GM18951 (cell line): ENCODE data around the gene HAPSTR1.
"Not testable (repeated sequence)": the region's sequence is repeated elsewhere in the genome, so short reads cannot be mapped to it uniquely, and the experiment has no call there.

ENCODE experiments used
- POLR2A ChIP-seq: IDR thresholded peaks from 4 replicates; pipeline ENCODE4 v1.6.1; 2011; ENCODE audit warnings: mild to moderate bottlenecking; ENCODE audit not compliant: insufficient read length, insufficient read depth; ENCODE audit errors: extremely low read depth
- in situ Hi-C: fragments of 300-500 bp; cut with MboI; formaldehyde crosslinking; loops from one replicate; pipeline ENCODE4 v1.12.0; 2022; ENCODE audit warnings: low sequenced_read_pairs, mixed read lengths, inconsistent platforms; ENCODE audit not compliant: unreplicated experiment

HAPSTR1 gene

DNA sequence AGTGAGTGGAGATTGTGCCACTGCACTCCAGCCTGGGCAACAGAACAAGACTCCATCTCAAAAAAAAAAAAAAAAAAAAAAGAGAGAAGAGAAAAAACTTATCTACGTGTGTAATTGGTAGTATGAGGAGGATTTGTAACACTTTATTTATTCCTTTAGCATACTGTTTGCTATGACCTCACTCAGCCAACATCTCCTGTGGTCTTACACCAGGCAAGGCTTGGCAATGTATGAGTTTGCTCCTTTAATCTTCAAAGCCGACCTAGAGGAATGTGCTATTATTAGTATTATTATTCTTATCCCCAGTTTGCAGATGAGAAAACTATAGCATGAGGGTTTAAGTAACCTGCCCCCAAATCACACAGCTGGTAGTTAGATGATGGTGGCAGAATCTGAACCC lies 35.8 kb upstream of the HAPSTR1 start:
- in situ Hi-C loops = no loop called here
- TF ChIP-seq POLR2A = no peak

DNA sequence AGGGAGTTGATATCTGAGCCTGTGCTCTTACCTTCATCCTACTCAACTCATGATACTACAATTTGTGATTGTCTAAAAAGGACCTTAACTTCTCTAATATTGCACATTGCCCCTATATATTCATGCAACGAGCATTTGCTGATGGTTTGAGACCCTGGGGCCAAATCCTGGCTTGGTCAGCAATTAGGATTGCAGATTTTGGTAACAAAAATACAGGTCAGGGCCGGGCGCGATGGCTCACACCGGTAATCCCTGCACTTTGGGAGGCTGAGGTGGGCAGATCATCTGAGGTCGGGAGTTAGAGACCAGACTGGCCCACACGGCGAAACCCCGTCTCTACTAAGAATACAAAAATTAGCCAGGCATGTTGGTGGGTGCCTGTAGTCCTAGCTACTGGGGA lies 35.4 kb upstream of the HAPSTR1 start:
- in situ Hi-C loops = no loop called here

DNA sequence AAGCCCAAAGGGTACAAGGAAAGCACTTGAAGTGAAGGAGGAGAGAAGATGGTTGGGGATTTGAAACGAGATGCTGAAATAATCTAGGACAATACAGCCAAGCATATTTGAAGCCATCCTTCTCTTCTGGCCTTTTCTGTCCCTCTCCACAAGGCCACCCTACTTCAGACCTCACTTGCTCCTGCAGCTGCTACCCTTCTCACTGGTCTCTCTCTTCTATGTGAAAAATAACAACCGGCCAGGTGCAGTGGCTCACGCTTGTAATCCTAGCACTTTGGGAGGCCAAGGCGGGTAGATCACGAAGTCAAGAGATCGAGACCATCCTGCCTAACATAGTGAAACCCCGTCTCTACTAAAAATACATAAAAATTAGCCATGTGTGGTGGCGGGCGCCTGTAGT lies 33.2 kb upstream of the HAPSTR1 start:
- in situ Hi-C loops = no loop called here
- no peak for TF ChIP-seq POLR2A

More for the DNA sequence above, 35.4 kb upstream of the HAPSTR1 start:
- no peak for TF ChIP-seq POLR2A

DNA sequence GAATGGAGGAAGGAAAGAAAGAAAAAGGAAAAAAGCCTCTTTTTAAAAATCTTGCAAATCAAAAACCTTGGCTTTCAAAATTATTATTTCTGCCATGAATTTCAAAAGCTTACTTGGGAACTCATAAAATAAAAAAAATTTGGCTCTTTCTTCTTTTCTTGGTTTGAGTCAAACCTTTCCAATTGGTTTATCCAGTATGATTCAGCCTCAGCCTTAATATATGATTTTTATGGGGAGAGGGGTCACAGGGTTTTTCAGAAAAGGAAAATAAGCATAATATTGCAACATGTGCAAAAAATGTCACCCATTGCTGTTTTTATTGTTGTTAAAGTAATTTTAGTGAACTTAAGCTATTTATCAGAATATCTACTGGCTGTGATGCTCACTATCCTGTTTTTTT lies 31.2 kb upstream of the HAPSTR1 start:
- in situ Hi-C loops = no loop called here
- TF ChIP-seq POLR2A = no peak

DNA sequence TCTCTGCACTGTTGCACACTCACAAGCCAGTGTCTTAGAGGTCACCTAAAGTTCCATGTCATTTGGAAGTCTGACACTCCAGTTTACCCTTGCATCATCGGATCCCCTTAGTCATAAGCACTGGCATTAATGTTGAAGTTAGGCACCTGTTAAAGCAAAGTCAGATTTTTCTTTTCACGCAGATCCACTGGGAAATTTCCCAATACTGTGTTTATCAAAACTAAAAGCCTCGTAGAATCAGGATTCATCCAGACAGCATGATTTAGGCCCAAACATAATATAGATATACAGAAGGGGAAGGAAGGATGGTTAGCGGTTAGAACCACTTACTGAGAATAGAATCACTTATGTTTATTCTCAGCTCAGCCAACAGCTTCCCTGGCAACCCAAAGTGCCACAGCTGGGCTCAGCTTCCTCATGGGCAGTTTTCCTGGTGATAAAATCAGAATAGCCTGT lies 30.1 kb upstream of the HAPSTR1 start:
- no peak for TF ChIP-seq POLR2A
- in situ Hi-C loops = no loop called here

GRCh38 chr16:9062301-9062700 lies 29.1 kb upstream of the HAPSTR1 start:
- in situ Hi-C loops = no loop called here
- TF ChIP-seq POLR2A = no peak

GRCh38 chr16:9065077-9065476 lies 26.4 kb upstream of the HAPSTR1 start:
- TF ChIP-seq POLR2A = no peak
- in situ Hi-C loops = no loop called here

DNA sequence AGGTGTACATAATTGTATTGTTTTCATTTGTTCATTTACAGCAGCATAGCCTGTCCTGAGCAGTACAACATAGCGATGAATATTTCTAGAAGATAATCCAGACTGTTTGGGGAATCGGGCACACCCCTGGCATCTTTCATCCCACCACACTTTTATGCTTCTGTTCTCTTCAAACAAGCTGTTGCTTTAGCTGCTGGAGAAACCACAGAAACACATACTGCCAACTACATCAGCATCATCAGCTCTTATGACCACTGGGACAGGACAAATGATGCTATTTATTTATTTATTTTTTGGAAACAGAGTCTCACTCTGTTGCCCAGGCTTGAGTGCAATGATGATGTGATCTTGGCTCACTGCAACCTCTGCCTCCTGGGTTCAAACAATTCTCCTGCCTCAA lies 22.6 kb upstream of the HAPSTR1 start:
- no peak for TF ChIP-seq POLR2A
- in situ Hi-C loops = no loop called here

DNA sequence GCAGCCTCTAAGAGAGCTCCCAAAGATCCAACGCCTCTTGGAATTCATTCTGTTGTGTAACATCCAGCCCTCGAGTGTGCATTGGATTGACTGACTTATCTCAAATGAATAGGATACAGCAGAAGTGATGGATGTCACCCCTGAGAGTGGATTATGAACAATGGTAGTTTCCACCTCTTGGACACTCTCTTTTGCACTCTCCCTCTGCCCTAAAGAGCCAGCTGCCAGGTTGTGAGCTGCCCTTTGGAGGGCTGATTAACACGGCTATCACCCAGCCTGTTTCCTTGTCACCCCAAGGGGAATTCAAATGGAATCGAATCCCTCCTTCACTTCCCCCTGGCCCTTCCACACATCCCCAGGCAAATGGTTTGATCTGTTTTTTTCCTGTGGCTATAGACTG lies 21.2 kb upstream of the HAPSTR1 start:
- in situ Hi-C loops = no loop called here
- no peak for TF ChIP-seq POLR2A

DNA sequence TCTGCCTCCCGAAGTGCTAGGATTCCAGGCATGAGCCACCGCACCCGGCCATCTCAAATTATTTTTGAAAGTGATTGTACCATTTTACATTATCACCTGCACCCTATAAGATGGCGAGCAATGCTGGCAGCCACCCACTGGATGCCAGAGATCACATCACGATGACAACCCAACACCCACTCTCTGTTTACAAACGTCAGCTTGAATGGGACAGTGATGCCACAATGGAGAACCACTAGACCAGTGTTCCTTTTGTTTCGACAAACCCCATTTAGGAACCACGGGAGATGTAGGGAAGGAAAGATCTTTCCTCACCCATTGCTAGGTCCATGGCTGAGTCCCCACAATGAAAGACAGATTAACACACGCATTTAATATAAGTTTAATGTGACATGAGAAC lies 20.1 kb upstream of the HAPSTR1 start:
- in situ Hi-C loops = no loop called here
- no peak for TF ChIP-seq POLR2A

- no peak for TF ChIP-seq POLR2A
- in situ Hi-C loops = no loop called here
Observed at GRCh38 chr16:9072806-9073341, 18.6 kb upstream of the HAPSTR1 start.

GRCh38 chr16:9075299-9076071 lies 16.0 kb upstream of the HAPSTR1 start:
- in situ Hi-C loops = no loop called here
- TF ChIP-seq POLR2A = no peak

- in situ Hi-C loops = no loop called here
- no peak for TF ChIP-seq POLR2A
Observed at GRCh38 chr16:9077091-9077809, 14.2 kb upstream of the HAPSTR1 start.

DNA sequence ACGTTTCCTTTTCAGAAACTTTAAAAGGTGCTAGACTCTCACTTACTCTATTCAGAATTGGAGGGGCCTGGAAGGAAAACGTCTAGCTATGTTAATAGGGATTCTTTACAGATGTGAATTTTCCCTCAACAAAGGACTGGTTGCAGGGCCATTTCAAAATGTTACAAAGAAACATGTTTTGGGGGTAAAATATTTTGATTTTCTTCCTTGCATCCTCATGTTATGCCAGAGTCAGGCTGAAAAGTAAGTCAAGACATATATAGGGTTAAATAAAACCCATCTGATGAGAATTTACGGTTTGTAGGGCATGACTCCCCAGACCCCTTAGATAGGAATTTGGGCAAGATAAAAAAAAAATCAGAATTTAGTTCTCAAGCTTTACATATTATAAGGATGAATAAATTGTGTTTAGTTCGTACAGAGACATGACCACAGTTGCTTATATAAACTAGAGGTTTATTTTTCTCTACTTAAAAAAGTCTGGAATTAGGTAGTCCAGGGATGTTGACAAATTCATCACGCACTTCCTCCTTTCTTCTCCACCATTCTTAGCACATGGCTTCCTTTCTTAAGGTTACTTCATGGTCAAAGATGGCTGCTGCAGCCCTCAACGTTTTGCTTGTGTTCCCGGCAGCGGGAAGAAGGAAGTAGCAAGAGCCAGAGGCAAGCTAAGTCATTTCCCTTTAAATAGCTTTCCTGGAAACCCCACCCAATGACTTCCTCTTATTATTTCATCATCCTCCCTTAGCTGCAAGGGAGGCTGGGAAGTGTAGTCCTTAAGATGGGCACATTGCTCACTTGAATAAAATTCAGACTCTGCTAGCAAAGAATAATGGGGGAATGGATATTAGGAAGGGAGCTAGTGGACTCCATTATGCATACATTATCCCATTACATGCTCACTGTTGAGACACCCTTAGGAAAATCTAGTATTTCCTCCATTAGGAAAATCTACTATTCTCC lies 12.7 kb upstream of the HAPSTR1 start:
- in situ Hi-C loops = not testable (repeated sequence)
